ENCODE measurements around the gene VSIG4.

- TF ChIP-seq CTCF (conservative IDR thresholded peaks at IDR 0.05; ENCODE audit: low read length): no peak; the same call in 1 of the 2 replicates
- no peak for TF ChIP-seq EZH2phosphoT487 (IDR thresholded peaks at IDR 0.05; ENCODE audit: borderline replicate concordance)
Observed at GRCh38 chrX:65987811-65988210, 52.1 kb downstream of the VSIG4 start.

Data from Loucy (cell line).